Gastrocnemius medialis (tissue), 4 donors: Measurements from ENCODE around the gene VEGFC.

ENCODE experiments used
- CTCF ChIP-seq, 5 experiments: fragments of 450-650 bp in 3 of 5; fragments of 200-600 bp in 2 of 5; sonication (generic) in 2 of 5; IDR thresholded peaks in 4 of 5; conservative IDR thresholded peaks in 1 of 5; 1 replicate in 4 of 5; 2 replicates in 1 of 5; pipeline ENCODE4 v1.5.1; 2016 to 2019; ENCODE audit warnings: antibody characterized with exemption in 5 of 5, mild to moderate bottlenecking in 3 of 5, moderate library complexity in 3 of 5
- POLR2A ChIP-seq, 2 donors: fragments of 450-650 bp; IDR thresholded peaks; one replicate each; pipeline ENCODE4 v1.6.1; 2017; ENCODE audit warnings: antibody characterized with exemption in 2 of 2, mild to moderate bottlenecking in 2 of 2, moderate library complexity in 2 of 2

- TF ChIP-seq POLR2A (IDR thresholded peaks at IDR 0.05): no peak
- no peak for TF ChIP-seq CTCF (IDR thresholded peaks at IDR 0.05 in 4 of 5, conservative IDR thresholded peaks at IDR 0.05 in 1 of 5)
Measured at GRCh38 chr4:176741253-176741652, 51.5 kb downstream of the VEGFC start.
